ENCODE measurements around the gene PPP1R14C. TPM values are rescaled to one million over a fixed set of nuclear protein-coding genes. Genes with fewer than 3 reads are reported as not detected.
"Not testable (repeated sequence)": the region's sequence is repeated elsewhere in the genome, so short reads cannot be mapped to it uniquely, and the experiment has no call there.

The PPP1R14C gene
- total and polyA plus RNA-seq, 7 donors: under 0.01 to 37.0 (median 19.8) TPM; not detected in 2

DNA sequence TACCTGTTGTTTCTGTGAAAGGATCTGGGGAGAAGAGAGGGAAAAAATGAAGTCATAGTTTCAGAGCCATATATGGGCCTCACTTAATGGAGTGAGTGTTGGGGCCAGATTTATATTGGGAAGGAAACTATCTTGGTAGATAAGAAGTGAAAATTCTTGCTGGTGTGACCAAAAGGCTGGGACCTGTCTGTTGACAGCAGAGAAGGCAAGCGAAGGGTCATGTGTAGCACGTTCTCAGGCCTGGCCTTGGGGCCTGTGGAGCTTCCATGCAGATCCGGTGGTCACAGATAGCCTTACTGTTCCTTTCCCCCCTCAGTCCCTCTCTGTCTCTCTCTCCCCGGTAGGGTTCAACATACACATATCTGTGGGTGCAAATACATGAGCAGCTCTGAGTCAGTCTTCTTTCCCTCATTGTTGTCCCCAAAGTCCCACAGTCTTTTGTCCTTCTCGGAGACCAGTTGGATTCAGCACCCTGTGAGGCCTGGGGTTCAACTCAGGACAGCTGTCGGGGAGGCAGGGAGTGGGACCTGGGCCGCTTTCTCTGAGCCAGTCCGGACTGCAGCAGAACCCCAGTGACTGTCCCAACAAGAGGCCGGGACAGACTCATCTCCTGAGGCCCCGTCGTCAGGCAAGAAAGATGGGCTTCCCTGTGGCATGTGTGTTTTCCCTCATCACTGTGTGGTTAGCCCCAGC is 34.6 kb downstream of the PPP1R14C start:
- intact Hi-C loops (cut with DNase I): no loop called here
- Histone ChIP-seq H3K27ac (no peak overlapping the region), H3K4me1 (no peaks in the 10 kb centered on the region), H3K36me3 (no peaks in the 10 kb centered on the region), H3K27me3 (no peaks in the 10 kb centered on the region), H3K4me3 (no peak overlapping the region), H3K9me3 (no peaks in the 10 kb centered on the region)
- 50 to 82% methylated on average over 11 of the region's 11 CpGs for WGBS, 2 donors
- DNase-seq: no peak
- TF ChIP-seq POLR2A (IDR thresholded peaks at IDR 0.05) (no peak), EP300 (IDR thresholded peaks at IDR 0.05) (no peak), POLR2AphosphoS5 (IDR thresholded peaks at IDR 0.05) (no peak)
- TF ChIP-seq, protein P1, sequence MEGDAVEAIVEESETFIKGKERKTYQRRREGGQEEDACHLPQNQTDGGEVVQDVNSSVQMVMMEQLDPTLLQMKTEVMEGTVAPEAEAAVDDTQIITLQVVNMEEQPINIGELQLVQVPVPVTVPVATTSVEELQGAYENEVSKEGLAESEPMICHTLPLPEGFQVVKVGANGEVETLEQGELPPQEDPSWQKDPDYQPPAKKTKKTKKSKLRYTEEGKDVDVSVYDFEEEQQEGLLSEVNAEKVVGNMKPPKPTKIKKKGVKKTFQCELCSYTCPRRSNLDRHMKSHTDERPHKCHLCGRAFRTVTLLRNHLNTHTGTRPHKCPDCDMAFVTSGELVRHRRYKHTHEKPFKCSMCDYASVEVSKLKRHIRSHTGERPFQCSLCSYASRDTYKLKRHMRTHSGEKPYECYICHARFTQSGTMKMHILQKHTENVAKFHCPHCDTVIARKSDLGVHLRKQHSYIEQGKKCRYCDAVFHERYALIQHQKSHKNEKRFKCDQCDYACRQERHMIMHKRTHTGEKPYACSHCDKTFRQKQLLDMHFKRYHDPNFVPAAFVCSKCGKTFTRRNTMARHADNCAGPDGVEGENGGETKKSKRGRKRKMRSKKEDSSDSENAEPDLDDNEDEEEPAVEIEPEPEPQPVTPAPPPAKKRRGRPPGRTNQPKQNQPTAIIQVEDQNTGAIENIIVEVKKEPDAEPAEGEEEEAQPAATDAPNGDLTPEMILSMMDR (IDR thresholded peaks at IDR 0.05): no peak

DNA sequence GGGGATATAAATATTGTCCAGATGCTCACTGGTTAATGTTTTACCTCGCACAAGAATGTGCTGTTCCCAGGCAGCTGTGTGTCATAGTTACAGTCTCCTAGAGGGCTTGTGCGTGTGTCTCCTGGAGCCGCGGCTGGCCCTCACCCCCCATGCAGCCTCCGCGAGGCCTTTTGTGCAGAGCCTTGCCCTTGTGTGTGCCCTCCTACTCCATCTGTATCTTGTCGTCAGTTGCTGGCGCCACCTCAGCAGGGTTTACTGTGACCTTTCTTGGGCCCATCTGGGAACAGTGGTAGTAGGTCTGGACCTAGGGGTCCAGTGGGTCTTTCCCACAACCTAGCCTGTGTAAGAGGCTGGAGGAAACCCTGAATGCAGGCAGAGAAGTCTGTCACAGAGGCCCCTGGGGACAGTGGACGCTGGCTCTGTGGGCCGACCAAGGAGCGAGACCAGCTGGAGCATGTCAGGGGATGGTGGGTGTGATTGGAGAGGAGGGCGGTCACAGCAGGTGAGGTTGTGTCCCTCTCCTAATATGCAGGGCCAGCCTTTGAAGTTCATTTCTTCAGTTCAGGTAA is 35.2 kb downstream of the PPP1R14C start:
- Histone ChIP-seq H3K9me3 (no peaks in the 10 kb centered on the region), H3K27me3 (no peaks in the 10 kb centered on the region), H3K4me3 (no peak overlapping the region), H3K36me3 (no peaks in the 10 kb centered on the region), H3K4me1 (no peaks in the 10 kb centered on the region), H3K27ac (no peak overlapping the region)
- intact Hi-C loops (cut with DNase I): no loop called here
- no peak for TF ChIP-seq POLR2A (IDR thresholded peaks at IDR 0.05)
- TF ChIP-seq, protein P1 (IDR thresholded peaks at IDR 0.05): no peak
- no peak for TF ChIP-seq POLR2AphosphoS5 (IDR thresholded peaks at IDR 0.05)
- TF ChIP-seq EP300 (IDR thresholded peaks at IDR 0.05): no peak
- DNase-seq: no peak
- 41 to 72% methylated on average over 12 of the region's 12 CpGs for WGBS, 2 donors

DNA sequence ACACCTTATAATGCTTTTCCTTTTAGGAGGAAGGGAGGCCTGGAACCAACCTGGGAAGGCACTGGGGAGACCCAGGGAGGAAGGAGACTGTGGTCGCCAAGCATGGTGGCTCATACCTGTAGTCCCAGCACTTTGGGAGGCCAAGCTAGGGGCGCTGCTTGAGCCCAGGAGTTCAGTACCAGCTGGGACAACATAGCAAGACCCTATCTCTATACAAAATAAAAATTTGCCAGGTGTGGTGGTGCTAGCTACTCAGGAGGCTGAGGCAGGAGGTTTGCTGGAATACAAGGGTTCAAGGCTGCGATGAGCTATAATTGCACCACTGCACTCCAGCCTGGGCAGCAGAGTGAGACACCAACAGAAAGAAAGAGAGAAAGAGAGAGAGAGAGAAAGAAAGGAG is 36.2 kb downstream of the PPP1R14C start:
- Histone ChIP-seq H3K4me3 (no peak overlapping the region), H3K27me3 (no peaks in the 10 kb centered on the region), H3K4me1 (no peaks in the 10 kb centered on the region), H3K9me3 (no peaks in the 10 kb centered on the region), H3K27ac (no peak overlapping the region), H3K36me3 (no peaks in the 10 kb centered on the region)
- intact Hi-C loops (cut with DNase I): no loop called here
- TF ChIP-seq POLR2A (IDR thresholded peaks at IDR 0.05): no peak
- TF ChIP-seq, protein P1 (IDR thresholded peaks at IDR 0.05): no peak
- no peak for TF ChIP-seq POLR2AphosphoS5 (IDR thresholded peaks at IDR 0.05)
- no peak for TF ChIP-seq EP300 (IDR thresholded peaks at IDR 0.05)
- WGBS, 2 donors: 97 to 99% methylated on average over 3 of the region's 3 CpGs
- no peak for DNase-seq

DNA sequence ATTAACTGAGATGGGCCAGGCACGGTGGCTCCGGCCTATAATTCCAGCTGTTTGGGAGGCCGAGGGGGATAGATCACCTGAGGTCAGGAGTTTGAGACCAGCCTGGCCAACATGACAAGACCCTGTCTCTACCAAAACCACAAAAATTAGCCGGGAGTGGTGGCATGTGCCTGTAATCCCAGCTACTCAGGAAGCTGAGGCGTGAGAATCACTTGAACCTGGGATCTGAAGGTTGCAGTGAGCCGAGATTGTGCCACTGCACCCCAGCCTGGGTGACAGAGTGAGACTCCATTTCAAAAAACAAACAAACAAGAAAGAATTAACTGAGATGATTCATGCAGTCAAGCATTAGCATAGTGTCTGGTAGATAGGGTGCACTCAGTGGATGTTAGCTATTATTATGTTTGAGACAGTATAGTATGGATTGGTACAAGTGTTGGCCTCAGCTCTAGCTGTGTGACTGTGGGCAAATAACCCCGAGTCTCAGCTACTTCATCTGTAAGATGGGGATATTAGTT is 37.1 kb downstream of the PPP1R14C start:
- H3K36me3 ChIP-seq; H3K9me3 ChIP-seq; H3K4me3 ChIP-seq; H3K4me1 ChIP-seq; H3K27me3 ChIP-seq; intact Hi-C loops (cut with DNase I); DNase-seq; H3K27ac ChIP-seq: not testable (repeated sequence)
- 78 to 84% methylated on average over 7 of the region's 7 CpGs for WGBS, 2 donors

DNA sequence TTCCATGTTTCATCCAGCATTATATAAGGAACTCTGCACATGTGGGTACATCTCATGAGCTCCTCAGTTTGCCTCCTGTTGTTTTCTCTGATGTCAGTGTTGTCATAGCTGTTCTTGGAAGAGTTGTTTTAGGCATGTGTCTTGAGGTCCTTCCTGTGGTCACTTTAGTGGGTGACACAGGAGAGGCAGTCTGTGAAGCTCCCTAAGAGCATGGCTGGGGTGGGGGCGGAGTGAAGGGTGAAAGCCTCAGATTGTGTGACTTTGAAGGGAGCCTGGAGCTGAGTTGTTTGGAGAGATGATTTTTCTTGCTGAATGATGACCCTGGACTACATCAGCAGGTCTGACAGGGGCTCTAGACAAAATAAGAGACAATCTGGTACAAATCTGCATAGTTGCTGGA is 37.7 kb downstream of the PPP1R14C start:
- H3K27me3 ChIP-seq: no peaks in the 10 kb centered on the region
- no peaks in the 10 kb centered on the region for H3K36me3 ChIP-seq
- no peak for TF ChIP-seq POLR2AphosphoS5 (IDR thresholded peaks at IDR 0.05)
- DNase-seq: no peak
- no peaks in the 10 kb centered on the region for H3K4me1 ChIP-seq
- no peaks in the 10 kb centered on the region for H3K9me3 ChIP-seq
- 94 to 95% methylated on average over 1 of the region's 1 CpG for WGBS, 2 donors
- H3K4me3 ChIP-seq: no peak overlapping the region
- intact Hi-C loops (cut with DNase I): no loop called here
- H3K27ac ChIP-seq: no peak overlapping the region
